OCI-LY1 (cell line): ENCODE measurements around the gene ANK3.

Experiments
- CTCF ChIP-seq: fragments of 200-600 bp; sonication (generic), shearing (Covaris generic); IDR thresholded peaks from 2 replicates; pipeline ENCODE4 v1.5.1; 2017; ENCODE audit warnings: mild to moderate bottlenecking, antibody characterized with exemption, low read length, moderate library complexity, mixed read lengths
- EZH2 ChIP-seq: fragments of 200-600 bp; sonication (generic), shearing (Covaris generic); IDR thresholded peaks from 2 replicates; pipeline ENCODE4 v1.8.0; 2017; ENCODE audit warnings: borderline replicate concordance, mixed run types, mild to moderate bottlenecking, antibody characterized with exemption, low read length, moderate library complexity, mixed read lengths

DNA sequence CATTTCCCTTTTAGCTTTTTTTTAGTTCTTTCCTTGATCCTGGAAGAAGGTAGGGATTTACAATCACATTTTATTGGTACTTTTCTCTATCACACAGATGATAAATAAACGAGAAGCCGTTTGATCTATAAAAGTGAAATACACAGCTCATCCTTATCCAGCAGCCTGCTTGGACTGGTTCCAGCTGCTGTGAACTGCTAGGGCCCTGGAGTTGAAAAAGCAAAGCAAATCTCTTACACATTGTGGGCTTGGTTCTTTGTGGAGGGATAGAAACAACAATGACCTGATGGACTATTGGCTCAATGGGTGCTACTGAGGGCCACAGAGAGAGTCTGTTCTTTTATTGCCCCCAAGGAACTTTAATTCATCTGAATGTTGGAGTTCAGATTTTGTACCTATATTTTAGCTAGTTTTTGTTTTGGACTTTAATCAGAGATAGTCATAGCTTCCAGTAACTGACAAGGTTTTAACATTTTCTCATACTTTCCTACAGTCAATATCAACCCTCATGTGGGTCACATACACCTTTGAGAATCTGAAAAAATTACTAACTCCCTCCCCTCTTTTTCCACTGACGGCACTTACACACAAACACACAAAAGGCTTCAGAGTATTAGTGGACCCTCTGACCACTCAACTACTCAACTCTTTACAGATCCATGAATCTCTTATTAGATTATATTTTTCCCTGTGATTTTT, 391.7 kb downstream of the ANK3 start:
- TF ChIP-seq EZH2, result no peak
- no peak for TF ChIP-seq CTCF
